ENCODE measurements around the gene RPS8.
A peak's percentile ranks its signal among the peaks of the same experiment; 100 is the strongest.
"Not testable (repeated sequence)": the region's sequence is repeated elsewhere in the genome, so short reads cannot be mapped to it uniquely, and the experiment has no call there.

The RPS8 gene

DNA sequence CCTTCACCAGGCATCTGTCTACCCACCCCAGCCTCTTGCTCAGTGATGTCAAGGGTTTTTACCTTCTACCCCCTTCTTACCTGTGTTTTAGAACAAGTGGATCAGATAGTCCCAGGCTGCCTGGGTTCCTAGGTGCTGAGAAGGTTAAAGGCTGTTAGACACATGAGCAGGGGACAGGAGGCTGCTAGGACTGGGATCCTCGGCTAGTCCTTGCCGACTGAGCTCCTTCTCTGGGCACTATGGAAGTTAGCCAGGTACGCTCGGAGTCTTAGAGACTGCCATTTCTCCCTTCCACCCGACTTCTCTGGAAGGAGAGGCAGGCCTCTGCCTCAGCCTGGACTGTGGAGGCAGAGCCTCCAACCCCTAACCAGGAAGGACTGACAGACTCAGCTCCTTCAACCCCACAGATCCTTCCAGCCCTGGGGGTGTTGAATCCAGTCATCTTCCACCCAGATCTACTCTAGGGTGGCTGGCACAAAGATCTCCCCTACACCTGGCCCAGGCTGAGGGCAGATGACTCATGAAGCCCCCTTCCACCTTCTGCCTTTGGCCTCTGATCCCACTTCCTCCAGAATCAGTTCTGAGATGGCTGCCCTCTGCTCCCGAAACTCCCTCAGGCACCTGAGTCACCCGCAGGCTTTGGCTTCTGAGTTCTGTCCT lies 31.5 kb downstream of the RPS8 start, which contains the start of gene DYNLT4:
Gene DYNLT4, minus strand, starts transcription at position 648 of the 660 bp plus-strand sequence. CDS start 683 bp downstream, outside the sequence.
- peak within 1 kb of the TSS; percentile 43 for H3K4me3 ChIP-seq (ENCODE audit: low read depth, low read length)
- TF ChIP-seq, protein P1, sequence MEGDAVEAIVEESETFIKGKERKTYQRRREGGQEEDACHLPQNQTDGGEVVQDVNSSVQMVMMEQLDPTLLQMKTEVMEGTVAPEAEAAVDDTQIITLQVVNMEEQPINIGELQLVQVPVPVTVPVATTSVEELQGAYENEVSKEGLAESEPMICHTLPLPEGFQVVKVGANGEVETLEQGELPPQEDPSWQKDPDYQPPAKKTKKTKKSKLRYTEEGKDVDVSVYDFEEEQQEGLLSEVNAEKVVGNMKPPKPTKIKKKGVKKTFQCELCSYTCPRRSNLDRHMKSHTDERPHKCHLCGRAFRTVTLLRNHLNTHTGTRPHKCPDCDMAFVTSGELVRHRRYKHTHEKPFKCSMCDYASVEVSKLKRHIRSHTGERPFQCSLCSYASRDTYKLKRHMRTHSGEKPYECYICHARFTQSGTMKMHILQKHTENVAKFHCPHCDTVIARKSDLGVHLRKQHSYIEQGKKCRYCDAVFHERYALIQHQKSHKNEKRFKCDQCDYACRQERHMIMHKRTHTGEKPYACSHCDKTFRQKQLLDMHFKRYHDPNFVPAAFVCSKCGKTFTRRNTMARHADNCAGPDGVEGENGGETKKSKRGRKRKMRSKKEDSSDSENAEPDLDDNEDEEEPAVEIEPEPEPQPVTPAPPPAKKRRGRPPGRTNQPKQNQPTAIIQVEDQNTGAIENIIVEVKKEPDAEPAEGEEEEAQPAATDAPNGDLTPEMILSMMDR (IDR thresholded peaks at IDR 0.05; ENCODE audit: low read depth, low read length) = no peak

DNA sequence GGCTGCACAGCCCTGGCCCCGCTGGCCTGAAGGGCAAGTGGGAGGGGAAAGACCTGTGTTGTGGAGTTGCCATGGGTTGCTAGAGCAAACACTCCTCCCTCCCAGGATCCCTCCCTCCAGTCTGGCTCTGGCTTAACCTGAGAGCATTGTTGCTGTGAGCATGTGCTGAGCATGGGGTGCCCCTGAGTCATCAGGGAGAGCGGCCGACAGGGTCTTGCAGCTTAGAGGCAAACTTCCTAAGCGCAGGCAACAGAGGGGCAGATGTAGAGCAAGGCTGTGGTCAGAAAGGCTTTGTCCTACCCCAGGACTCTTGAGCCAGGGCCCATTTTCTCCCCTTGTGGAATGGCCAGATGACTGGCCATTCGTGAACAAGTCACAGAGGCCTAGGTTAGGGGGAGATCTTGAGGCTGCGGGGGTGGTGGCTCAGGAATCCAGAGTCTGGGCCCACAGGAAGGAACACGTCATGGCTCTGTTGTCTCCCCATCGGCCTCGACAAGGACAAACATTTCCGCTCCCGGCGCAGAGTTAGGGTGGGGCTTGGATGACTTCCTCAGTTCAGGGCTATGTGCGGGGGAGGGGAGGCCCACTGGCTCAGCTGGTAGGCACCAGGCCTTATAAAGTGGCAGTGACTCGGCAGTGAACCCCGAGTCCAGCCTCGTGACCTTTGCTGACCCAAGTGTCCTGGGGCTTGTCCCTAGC lies 32.2 kb downstream of the RPS8 start:
- peak overlapping the region; percentile 43 for H3K4me3 ChIP-seq (ENCODE audit: low read depth, low read length)
- TF ChIP-seq, protein P1 (IDR thresholded peaks at IDR 0.05; ENCODE audit: low read depth, low read length) = no peak

DNA sequence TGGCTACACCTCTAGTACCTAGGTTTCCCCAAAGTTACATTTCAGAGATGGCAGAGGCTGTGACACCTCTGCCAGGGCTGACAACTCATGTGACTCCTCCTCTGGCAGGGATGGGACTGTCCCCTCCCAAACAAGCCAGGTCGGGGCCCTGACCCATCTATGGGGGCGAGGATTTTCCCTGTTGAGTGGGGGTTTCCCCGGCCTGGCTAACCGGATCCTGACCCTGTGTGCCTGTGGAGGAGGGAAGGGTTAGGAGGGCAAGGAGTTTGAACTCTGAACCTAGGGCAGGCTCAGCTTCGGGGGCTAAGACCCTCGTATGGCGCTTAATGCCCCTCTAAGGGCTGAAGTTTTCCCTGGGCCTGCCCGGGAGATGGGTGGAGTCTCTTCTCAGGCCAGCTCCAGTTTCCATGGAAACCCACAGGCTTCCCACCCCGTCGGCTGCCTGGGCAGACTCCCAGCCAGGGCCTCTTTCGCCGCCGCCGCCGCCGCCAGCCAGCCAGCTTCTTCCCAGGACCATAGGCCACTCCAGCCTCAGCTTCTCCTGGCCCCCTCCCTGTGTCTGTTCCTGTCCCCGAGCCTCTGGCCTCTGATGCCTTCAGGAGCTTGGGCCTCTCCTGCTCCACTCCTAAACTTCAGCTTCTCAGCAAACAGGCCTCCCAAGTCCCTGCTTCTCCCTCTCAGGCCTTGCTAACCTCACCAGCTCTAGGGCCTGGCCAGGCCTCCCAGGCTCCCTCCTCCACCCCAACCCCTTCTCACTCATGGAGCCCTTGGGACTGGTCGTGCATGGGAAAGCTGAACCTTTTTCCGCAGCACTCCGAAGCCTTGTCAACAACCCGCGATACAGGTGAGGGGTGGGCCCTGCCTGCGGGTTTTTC lies 33.0 kb downstream of the RPS8 start, which contains the start of gene BTBD19:
Gene BTBD19, plus strand, starts transcription at position 461 of the 875 bp plus-strand sequence. Its CDS starts 298 bp downstream, at position 759.
- TF ChIP-seq, protein P1 (IDR thresholded peaks at IDR 0.05; ENCODE audit: low read depth, low read length) = no peak
- H3K4me3 ChIP-seq (ENCODE audit: low read depth, low read length) = peak within 1 kb of the TSS; percentile 60

DNA sequence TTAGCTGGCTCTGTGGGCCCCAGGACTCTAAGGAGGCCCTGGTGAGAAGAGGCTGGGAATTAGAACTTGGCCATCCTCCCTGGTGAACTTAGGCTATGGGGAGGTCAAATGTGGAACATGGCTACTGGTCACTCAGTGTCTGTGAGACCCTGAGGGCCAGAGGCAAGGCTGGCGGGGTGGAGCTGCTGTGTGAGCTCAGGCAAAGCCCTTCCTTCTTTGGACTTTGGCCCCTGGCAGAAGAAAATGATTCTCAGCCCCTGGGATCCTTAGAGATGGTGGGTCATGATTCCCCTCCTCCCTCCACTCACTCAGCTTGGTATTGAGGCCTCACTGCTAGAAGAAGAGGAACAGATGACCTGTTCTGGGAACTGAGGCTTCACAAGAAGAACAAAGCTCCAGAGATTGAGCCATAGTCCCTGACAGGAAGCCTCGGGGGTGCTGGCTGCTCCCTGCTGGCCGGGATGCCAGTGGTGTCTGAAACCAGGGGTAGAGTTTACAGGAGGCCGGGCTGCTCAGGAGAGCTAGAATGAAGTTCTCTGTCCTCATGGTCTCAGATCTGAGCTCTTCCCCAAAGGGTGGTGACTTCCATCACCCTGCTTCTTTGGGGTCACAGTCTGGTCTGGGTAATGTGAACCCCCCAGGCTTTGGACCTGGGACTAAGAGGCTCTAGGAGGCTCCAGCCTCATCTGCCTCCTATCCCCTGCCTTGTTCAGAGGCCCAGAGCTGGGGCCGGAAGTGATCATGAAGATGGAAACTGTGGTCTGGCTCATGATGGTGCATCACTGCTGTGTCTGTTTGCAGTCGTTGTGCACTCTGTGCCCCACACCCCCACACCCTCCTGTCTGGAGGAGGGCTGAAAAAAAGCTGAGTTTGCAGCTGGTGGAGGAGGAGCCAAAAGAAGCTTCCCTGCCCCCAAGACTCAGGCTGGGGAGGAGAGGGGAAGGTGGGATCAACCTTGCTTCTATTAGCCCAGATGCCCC lies 33.9 kb downstream of the RPS8 start:
- peak overlapping the region; percentile 60 for H3K4me3 ChIP-seq (ENCODE audit: low read depth, low read length)
- TF ChIP-seq, protein P1 (IDR thresholded peaks at IDR 0.05; ENCODE audit: low read depth, low read length) = no peak

DNA sequence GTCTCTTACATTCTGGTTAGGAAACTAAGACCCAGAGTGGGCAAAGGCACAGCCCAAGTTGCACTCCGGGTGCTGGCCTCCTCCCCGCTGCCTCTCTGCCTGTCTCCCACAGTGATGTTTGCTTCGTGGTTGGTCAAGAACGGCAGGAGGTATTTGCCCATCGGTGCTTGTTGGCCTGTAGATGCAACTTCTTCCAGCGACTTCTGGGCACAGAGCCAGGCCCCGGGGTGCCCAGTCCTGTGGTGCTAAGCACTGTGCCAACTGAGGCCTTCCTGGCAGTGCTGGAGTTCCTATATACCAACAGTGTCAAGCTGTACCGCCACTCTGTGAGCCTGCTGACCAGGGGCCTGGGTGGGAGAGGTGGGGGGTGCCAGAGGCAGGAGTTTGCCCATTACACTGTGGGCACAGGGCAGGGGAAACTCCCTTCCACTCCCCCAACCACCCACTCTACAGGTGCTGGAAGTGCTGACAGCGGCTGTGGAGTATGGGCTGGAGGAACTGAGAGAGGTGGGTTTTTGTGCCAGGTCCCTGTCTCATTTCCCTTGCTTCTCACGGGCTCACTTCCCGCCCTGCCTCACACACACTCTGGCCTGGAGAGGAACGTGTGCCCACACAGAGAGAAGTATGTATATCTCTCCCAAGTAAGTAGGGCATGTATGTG lies 34.9 kb downstream of the RPS8 start:
- H3K4me3 ChIP-seq (ENCODE audit: low read depth, low read length) = peak overlapping the region; percentile 60; the same call in 1 of the 2 replicates
- TF ChIP-seq, protein P1 (IDR thresholded peaks at IDR 0.05; ENCODE audit: low read depth, low read length) = no peak

DNA sequence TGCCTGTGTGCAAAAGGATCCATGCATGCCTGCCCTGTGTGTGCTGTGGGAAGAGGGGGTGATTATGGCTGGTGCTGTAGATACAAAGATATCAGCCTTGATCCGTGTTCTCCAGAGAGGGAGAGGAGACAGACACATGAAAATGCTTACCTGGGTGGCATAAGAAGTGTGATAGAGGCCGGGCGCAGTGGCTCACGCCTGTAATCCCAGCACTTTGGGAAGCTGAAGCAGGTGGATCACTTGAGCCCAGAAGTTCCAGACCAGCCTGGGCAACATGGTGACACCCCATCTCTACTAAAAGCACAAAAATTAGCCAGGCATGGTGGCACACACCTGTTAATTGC lies 35.4 kb downstream of the RPS8 start:
- H3K4me3 ChIP-seq (ENCODE audit: low read depth, low read length) = not testable (repeated sequence)

Measured in WI38 (cell line).